ENCODE results near the gene CP.

The CP gene

DNA sequence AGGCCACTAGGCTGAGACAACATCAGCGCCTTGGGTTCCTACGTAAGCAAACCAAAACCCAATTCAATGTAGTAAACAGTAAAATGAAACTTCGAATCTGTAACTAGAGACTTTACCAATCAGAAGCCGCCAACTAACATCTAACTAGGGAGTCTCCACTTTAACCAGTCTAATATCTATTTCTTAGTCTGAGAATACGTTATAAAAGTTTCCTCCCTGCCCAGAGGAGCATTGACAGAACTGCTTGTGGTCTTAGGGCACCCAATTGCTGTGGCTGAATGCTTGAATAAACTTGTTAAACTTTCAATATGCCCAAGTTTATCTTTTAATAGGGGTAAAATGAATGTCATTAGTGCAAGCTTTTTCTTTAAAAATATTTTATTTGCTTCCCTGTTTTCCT is 4.3 kb downstream of the CP start:
- Histone ChIP-seq H3K9me2 (ENCODE audit: low read depth, low read length) (no peaks in the 10 kb centered on the region), H3F3A (ENCODE audit: insufficient read depth, low read length) (no peaks in the 10 kb centered on the region), H3K79me2 (ENCODE audit: insufficient read depth, low read length) (no peaks in the 10 kb centered on the region), H3K9me3 (ENCODE audit: low read length) (no peaks in the 10 kb centered on the region), H3K9ac (ENCODE audit: low read length) (no peak overlapping the region), H2AFZ (ENCODE audit: low read length) (no peak overlapping the region), H3K4me2 (ENCODE audit: low read length) (no peak overlapping the region), H3K36me3 (ENCODE audit: insufficient read depth, low read length) (no peaks in the 10 kb centered on the region), H3K27ac (ENCODE audit: low read depth, low read length, poor library complexity, severe bottlenecking) (no peak overlapping the region), H3K4me3 (ENCODE audit: low read depth, low read length, poor library complexity, severe bottlenecking) (no peak overlapping the region), H3K27me3 (ENCODE audit: insufficient read depth, low read length) (no peaks in the 10 kb centered on the region), H4K20me1 (ENCODE audit: insufficient read depth, low read length) (no peaks in the 10 kb centered on the region), H3K4me1 (ENCODE audit: insufficient read depth, low read length, severe bottlenecking) (no peaks in the 10 kb centered on the region)
- TF ChIP-seq, protein P1, sequence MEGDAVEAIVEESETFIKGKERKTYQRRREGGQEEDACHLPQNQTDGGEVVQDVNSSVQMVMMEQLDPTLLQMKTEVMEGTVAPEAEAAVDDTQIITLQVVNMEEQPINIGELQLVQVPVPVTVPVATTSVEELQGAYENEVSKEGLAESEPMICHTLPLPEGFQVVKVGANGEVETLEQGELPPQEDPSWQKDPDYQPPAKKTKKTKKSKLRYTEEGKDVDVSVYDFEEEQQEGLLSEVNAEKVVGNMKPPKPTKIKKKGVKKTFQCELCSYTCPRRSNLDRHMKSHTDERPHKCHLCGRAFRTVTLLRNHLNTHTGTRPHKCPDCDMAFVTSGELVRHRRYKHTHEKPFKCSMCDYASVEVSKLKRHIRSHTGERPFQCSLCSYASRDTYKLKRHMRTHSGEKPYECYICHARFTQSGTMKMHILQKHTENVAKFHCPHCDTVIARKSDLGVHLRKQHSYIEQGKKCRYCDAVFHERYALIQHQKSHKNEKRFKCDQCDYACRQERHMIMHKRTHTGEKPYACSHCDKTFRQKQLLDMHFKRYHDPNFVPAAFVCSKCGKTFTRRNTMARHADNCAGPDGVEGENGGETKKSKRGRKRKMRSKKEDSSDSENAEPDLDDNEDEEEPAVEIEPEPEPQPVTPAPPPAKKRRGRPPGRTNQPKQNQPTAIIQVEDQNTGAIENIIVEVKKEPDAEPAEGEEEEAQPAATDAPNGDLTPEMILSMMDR (IDR thresholded peaks at IDR 0.05; ENCODE audit: low read length), result no peak
- no peak for TF ChIP-seq EZH2 (IDR thresholded peaks at IDR 0.05; ENCODE audit: borderline replicate concordance, low read length)

DNA sequence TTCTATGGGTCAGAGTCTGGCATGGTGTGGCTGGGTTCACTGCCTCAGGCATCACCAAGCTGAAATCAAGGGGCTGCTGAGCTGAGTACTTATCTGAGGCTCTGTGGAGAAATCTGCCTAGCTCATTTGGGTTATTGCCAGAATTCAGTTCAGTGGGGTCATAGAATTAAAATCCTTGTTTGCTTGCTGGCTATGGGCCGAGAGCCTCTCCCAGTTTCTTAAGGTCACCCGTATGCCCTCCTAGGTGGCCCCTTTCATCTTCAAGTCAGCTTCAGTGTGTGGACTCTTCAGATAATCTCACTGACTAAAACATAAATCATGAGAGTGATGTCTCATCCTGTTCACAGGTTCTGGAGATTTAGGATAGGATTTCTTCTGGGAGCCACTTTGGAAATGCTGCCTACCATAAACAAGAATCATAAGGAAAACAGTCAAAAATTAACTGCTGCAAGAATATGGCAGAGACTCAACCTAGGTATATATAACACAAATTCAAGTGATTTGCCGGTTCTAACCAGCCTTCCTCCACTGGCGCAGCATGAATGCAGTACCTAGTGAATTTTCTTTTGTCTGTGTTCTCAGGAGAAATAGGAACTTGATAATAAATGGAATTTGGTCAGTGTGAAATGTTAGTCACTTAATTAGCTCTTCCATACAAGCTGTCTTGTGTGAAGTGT is 5.3 kb downstream of the CP start:
- Histone ChIP-seq H3K9ac (ENCODE audit: low read length) (no peak overlapping the region), H3K4me3 (ENCODE audit: low read depth, low read length, poor library complexity, severe bottlenecking) (no peak overlapping the region), H3K9me3 (ENCODE audit: low read length) (no peaks in the 10 kb centered on the region), H3K4me1 (ENCODE audit: insufficient read depth, low read length, severe bottlenecking) (no peaks in the 10 kb centered on the region), H3F3A (ENCODE audit: insufficient read depth, low read length) (no peaks in the 10 kb centered on the region), H3K27ac (ENCODE audit: low read depth, low read length, poor library complexity, severe bottlenecking) (no peak overlapping the region), H2AFZ (ENCODE audit: low read length) (no peak overlapping the region), H3K79me2 (ENCODE audit: insufficient read depth, low read length) (no peaks in the 10 kb centered on the region), H3K4me2 (ENCODE audit: low read length) (no peak overlapping the region), H3K27me3 (ENCODE audit: insufficient read depth, low read length) (no peaks in the 10 kb centered on the region), H3K36me3 (ENCODE audit: insufficient read depth, low read length) (no peaks in the 10 kb centered on the region), H3K9me2 (ENCODE audit: low read depth, low read length) (no peaks in the 10 kb centered on the region), H4K20me1 (ENCODE audit: insufficient read depth, low read length) (no peaks in the 10 kb centered on the region)
- TF ChIP-seq EZH2 (IDR thresholded peaks at IDR 0.05; ENCODE audit: borderline replicate concordance, low read length), result no peak
- TF ChIP-seq, protein P1 (IDR thresholded peaks at IDR 0.05; ENCODE audit: low read length), result no peak

DNA sequence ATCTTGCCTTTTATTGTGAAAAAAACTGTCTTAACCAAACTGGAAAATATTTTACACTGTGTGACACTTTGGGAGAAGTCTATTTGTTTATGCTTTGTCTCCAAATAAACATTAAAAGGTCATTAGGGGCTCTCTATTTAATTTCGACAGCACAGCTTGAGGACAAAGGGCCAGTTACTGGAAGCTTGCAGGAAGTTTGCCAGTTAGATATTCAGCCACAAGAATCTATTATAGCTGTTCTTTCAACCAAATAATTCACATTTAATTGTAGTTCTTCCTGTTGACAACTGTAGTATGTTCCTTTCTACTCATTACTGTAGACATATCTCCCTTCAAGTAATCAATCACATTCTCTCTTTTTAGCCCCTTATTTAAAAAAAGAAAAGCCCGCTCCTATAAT is 6.1 kb downstream of the CP start:
- no peak overlapping the region for H3K27ac ChIP-seq (ENCODE audit: low read depth, low read length, poor library complexity, severe bottlenecking)
- no peaks in the 10 kb centered on the region for H3K9me2 ChIP-seq (ENCODE audit: low read depth, low read length)
- H3K9ac ChIP-seq (ENCODE audit: low read length), result no peak overlapping the region
- no peak for TF ChIP-seq EZH2 (IDR thresholded peaks at IDR 0.05; ENCODE audit: borderline replicate concordance, low read length)
- TF ChIP-seq, protein P1 (IDR thresholded peaks at IDR 0.05; ENCODE audit: low read length), result no peak
- H3K4me2 ChIP-seq (ENCODE audit: low read length), result no peak overlapping the region
- no peak overlapping the region for H3K4me3 ChIP-seq (ENCODE audit: low read depth, low read length, poor library complexity, severe bottlenecking)
- H2AFZ ChIP-seq (ENCODE audit: low read length), result no peak overlapping the region
- no peaks in the 10 kb centered on the region for H4K20me1 ChIP-seq (ENCODE audit: insufficient read depth, low read length)
- no peaks in the 10 kb centered on the region for H3K79me2 ChIP-seq (ENCODE audit: insufficient read depth, low read length)
- H3K4me1 ChIP-seq (ENCODE audit: insufficient read depth, low read length, severe bottlenecking), result no peaks in the 10 kb centered on the region
- no peaks in the 10 kb centered on the region for H3K27me3 ChIP-seq (ENCODE audit: insufficient read depth, low read length)
- no peaks in the 10 kb centered on the region for H3K9me3 ChIP-seq (ENCODE audit: low read length)
- no peaks in the 10 kb centered on the region for H3K36me3 ChIP-seq (ENCODE audit: insufficient read depth, low read length)
- H3F3A ChIP-seq (ENCODE audit: insufficient read depth, low read length), result no peaks in the 10 kb centered on the region

Measured in OCI-LY1 (cell line).